ENCODE measurements around the gene CRADD.

CRADD gene

GRCh38 chr12:93812626-93813025 lies 135.5 kb downstream of the CRADD start:
- H3K4me3 ChIP-seq (ENCODE audit: low read depth in 1 of 5, low read length in 5 of 5) = no peak overlapping the region
- no peaks in the 10 kb centered on the region for H3K36me3 ChIP-seq (ENCODE audit: control insufficient read depth in 5 of 5, insufficient read depth in 5 of 5, low read length in 5 of 5)
- no peaks in the 10 kb centered on the region for H3K9me3 ChIP-seq (ENCODE audit: control insufficient read depth in 5 of 5, low read length in 5 of 5)
- no peaks in the 10 kb centered on the region for H3K27me3 ChIP-seq (ENCODE audit: control insufficient read depth in 5 of 5, insufficient read depth in 4 of 5, low read length in 5 of 5)
- H3K9ac ChIP-seq (ENCODE audit: low read length in 5 of 5) = no peak overlapping the region
- peak overlapping the region; percentile 92 for H3K27ac ChIP-seq (ENCODE audit: low read depth, low read length)
- peaks cover 13 to 31% (median 28%) of the 10 kb centered on the region in 5 donors for H3K4me1 ChIP-seq (ENCODE audit: control insufficient read depth in 5 of 5, insufficient read depth in 5 of 5, low read length in 5 of 5)

- Histone ChIP-seq H3K27me3 (ENCODE audit: control insufficient read depth in 5 of 5, insufficient read depth in 4 of 5, low read length in 5 of 5) (no peaks in the 10 kb centered on the region), H3K9ac (ENCODE audit: low read length in 5 of 5) (peak overlapping the region; percentile 11 to 53 (median 22)), H3K9me3 (ENCODE audit: control insufficient read depth in 5 of 5, low read length in 5 of 5) (no peaks in the 10 kb centered on the region), H3K4me3 (ENCODE audit: low read depth in 1 of 5, low read length in 5 of 5) (peak overlapping the region in 2 of 5 donors; percentile 4 to 14), H3K27ac (ENCODE audit: low read depth, low read length) (peak overlapping the region; percentile 92), H3K4me1 (ENCODE audit: control insufficient read depth in 5 of 5, insufficient read depth in 5 of 5, low read length in 5 of 5) (peaks cover 13 to 33% (median 29%) of the 10 kb centered on the region in 5 donors), H3K36me3 (ENCODE audit: control insufficient read depth in 5 of 5, insufficient read depth in 5 of 5, low read length in 5 of 5) (no peaks in the 10 kb centered on the region)
Measured at GRCh38 chr12:93813186-93813585, 136.0 kb downstream of the CRADD start.

- H3K4me3 ChIP-seq (ENCODE audit: low read depth in 1 of 5, low read length in 5 of 5) = peak overlapping the region in 4 of 5 donors; percentile 8 to 32 (median 16)
- H3K9me3 ChIP-seq (ENCODE audit: control insufficient read depth in 5 of 5, low read length in 5 of 5) = no peaks in the 10 kb centered on the region
- peaks cover 20 to 43% (median 39%) of the 10 kb centered on the region in 5 donors for H3K4me1 ChIP-seq (ENCODE audit: control insufficient read depth in 5 of 5, insufficient read depth in 5 of 5, low read length in 5 of 5)
Measured at GRCh38 chr12:93813972-93814821, 137.0 kb downstream of the CRADD start.

GRCh38 chr12:93818488-93819049 lies 141.4 kb downstream of the CRADD start:
- Histone ChIP-seq H3K27me3 (ENCODE audit: control insufficient read depth in 5 of 5, insufficient read depth in 4 of 5, low read length in 5 of 5) (no peaks in the 10 kb centered on the region), H3K9me3 (ENCODE audit: control insufficient read depth in 5 of 5, low read length in 5 of 5) (no peaks in the 10 kb centered on the region), H3K36me3 (ENCODE audit: control insufficient read depth in 5 of 5, insufficient read depth in 5 of 5, low read length in 5 of 5) (no peaks in the 10 kb centered on the region), H3K4me3 (ENCODE audit: low read depth in 1 of 5, low read length in 5 of 5) (no peak overlapping the region), H3K9ac (ENCODE audit: low read length in 5 of 5) (no peak overlapping the region), H3K27ac (ENCODE audit: low read depth, low read length) (peak overlapping the region; percentile 58), H3K4me1 (ENCODE audit: control insufficient read depth in 5 of 5, insufficient read depth in 5 of 5, low read length in 5 of 5) (peaks cover 14 to 37% (median 32%) of the 10 kb centered on the region in 5 donors)

More at GRCh38 chr12:93813972-93814821, 137.0 kb downstream of the CRADD start:
- Histone ChIP-seq H3K27me3 (ENCODE audit: control insufficient read depth in 5 of 5, insufficient read depth in 4 of 5, low read length in 5 of 5) (no peaks in the 10 kb centered on the region), H3K36me3 (ENCODE audit: control insufficient read depth in 5 of 5, insufficient read depth in 5 of 5, low read length in 5 of 5) (no peaks in the 10 kb centered on the region), H3K9ac (ENCODE audit: low read length in 5 of 5) (peak overlapping the region; percentile 11 to 83 (median 33)), H3K27ac (ENCODE audit: low read depth, low read length) (peak overlapping the region; percentile 92)

- H3K9ac ChIP-seq (ENCODE audit: low read length in 5 of 5) = no peak overlapping the region
Measured at GRCh38 chr12:93819050-93819491, 141.9 kb downstream of the CRADD start.

GRCh38 chr12:93823616-93824391 lies 146.6 kb downstream of the CRADD start:
- peaks cover 1 to 29% (median 18%) of the 10 kb centered on the region in 5 donors for H3K4me1 ChIP-seq (ENCODE audit: control insufficient read depth in 5 of 5, insufficient read depth in 5 of 5, low read length in 5 of 5)
- no peaks in the 10 kb centered on the region for H3K27me3 ChIP-seq (ENCODE audit: control insufficient read depth in 5 of 5, insufficient read depth in 4 of 5, low read length in 5 of 5)
- no peak overlapping the region for H3K27ac ChIP-seq (ENCODE audit: low read depth, low read length)
- no peak overlapping the region for H3K4me3 ChIP-seq (ENCODE audit: low read depth in 1 of 5, low read length in 5 of 5)
- no peaks in the 10 kb centered on the region for H3K36me3 ChIP-seq (ENCODE audit: control insufficient read depth in 5 of 5, insufficient read depth in 5 of 5, low read length in 5 of 5)
- H3K9me3 ChIP-seq (ENCODE audit: control insufficient read depth in 5 of 5, low read length in 5 of 5) = no peaks in the 10 kb centered on the region
- no peak overlapping the region for H3K9ac ChIP-seq (ENCODE audit: low read length in 5 of 5)

More at GRCh38 chr12:93819050-93819491, 141.9 kb downstream of the CRADD start:
- no peaks in the 10 kb centered on the region for H3K9me3 ChIP-seq (ENCODE audit: control insufficient read depth in 5 of 5, low read length in 5 of 5)
- H3K4me3 ChIP-seq (ENCODE audit: low read depth in 1 of 5, low read length in 5 of 5) = no peak overlapping the region
- H3K27me3 ChIP-seq (ENCODE audit: control insufficient read depth in 5 of 5, insufficient read depth in 4 of 5, low read length in 5 of 5) = no peaks in the 10 kb centered on the region
- no peaks in the 10 kb centered on the region for H3K36me3 ChIP-seq (ENCODE audit: control insufficient read depth in 5 of 5, insufficient read depth in 5 of 5, low read length in 5 of 5)
- H3K27ac ChIP-seq (ENCODE audit: low read depth, low read length) = peak overlapping the region; percentile 58
- H3K4me1 ChIP-seq (ENCODE audit: control insufficient read depth in 5 of 5, insufficient read depth in 5 of 5, low read length in 5 of 5) = peaks cover 11 to 34% (median 27%) of the 10 kb centered on the region in 5 donors

DNA sequence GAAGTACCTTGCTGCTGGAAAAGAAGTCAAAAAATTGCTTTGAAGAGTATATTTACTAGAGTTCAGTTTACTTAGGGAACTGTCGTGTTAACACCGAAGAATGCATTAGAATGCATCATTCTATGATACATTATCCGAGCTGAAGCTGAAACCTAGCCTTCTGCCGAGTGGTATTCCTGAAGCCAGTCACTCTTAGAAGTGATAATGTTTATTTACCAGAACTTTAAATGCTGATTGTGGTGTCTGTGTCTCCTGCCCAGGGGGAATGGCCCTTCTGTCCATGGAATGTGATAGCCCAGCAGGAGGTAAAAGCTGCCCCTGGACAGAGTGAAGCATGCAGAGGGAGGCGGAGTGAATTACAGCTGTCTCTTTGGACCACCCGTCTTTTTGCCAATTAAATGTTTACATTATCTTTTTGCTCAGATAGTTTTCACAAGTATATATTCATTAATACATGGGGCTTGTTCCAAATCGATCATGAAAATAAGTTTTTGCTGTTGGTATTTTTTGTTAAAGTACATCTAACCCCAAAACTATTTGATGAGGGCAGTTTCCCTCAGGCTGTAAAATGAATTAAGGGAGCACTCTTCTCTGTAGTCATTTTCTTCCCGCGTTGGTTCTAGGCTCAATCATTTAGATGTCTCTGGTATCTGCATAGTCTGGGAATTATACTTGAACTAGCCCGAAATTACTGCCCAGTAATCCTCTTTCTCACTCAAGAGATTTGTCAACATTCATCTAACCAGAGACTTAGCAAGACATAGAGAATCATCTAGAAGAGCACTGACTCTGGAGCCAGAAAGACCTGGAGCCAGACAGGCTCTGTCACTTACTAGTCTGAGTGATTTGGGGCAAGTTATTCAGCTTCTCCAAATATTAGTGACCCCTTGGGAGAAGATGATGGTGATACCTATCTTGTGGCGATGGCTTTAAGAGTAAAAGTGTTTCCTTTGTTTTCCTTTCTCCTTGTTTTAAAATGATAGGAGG lies 147.6 kb downstream of the CRADD start:
- Histone ChIP-seq H3K27ac (ENCODE audit: low read depth, low read length) (no peak overlapping the region), H3K36me3 (ENCODE audit: control insufficient read depth in 5 of 5, insufficient read depth in 5 of 5, low read length in 5 of 5) (no peaks in the 10 kb centered on the region), H3K27me3 (ENCODE audit: control insufficient read depth in 5 of 5, insufficient read depth in 4 of 5, low read length in 5 of 5) (no peaks in the 10 kb centered on the region), H3K4me3 (ENCODE audit: low read depth in 1 of 5, low read length in 5 of 5) (no peak overlapping the region), H3K9ac (ENCODE audit: low read length in 5 of 5) (no peak overlapping the region), H3K4me1 (ENCODE audit: control insufficient read depth in 5 of 5, insufficient read depth in 5 of 5, low read length in 5 of 5) (peaks cover 0 to 27% (median 9%) of the 10 kb centered on the region in 5 donors), H3K9me3 (ENCODE audit: control insufficient read depth in 5 of 5, low read length in 5 of 5) (no peaks in the 10 kb centered on the region)

GRCh38 chr12:93825501-93825888 lies 148.3 kb downstream of the CRADD start:
- H3K9ac ChIP-seq (ENCODE audit: low read length in 5 of 5) = no peak overlapping the region
- no peak overlapping the region for H3K27ac ChIP-seq (ENCODE audit: low read depth, low read length)
- no peaks in the 10 kb centered on the region for H3K36me3 ChIP-seq (ENCODE audit: control insufficient read depth in 5 of 5, insufficient read depth in 5 of 5, low read length in 5 of 5)
- H3K27me3 ChIP-seq (ENCODE audit: control insufficient read depth in 5 of 5, insufficient read depth in 4 of 5, low read length in 5 of 5) = no peaks in the 10 kb centered on the region
- no peaks in the 10 kb centered on the region for H3K9me3 ChIP-seq (ENCODE audit: control insufficient read depth in 5 of 5, low read length in 5 of 5)
- no peak overlapping the region for H3K4me3 ChIP-seq (ENCODE audit: low read depth in 1 of 5, low read length in 5 of 5)
- peaks cover 0 to 27% (median 9%) of the 10 kb centered on the region in 5 donors for H3K4me1 ChIP-seq (ENCODE audit: control insufficient read depth in 5 of 5, insufficient read depth in 5 of 5, low read length in 5 of 5)

GRCh38 chr12:93825931-93826555 lies 148.9 kb downstream of the CRADD start:
- Histone ChIP-seq H3K9ac (ENCODE audit: low read length in 5 of 5) (no peak overlapping the region), H3K4me1 (ENCODE audit: control insufficient read depth in 5 of 5, insufficient read depth in 5 of 5, low read length in 5 of 5) (peaks cover 0 to 27% (median 9%) of the 10 kb centered on the region in 5 donors), H3K27ac (ENCODE audit: low read depth, low read length) (no peak overlapping the region), H3K27me3 (ENCODE audit: control insufficient read depth in 5 of 5, insufficient read depth in 4 of 5, low read length in 5 of 5) (no peaks in the 10 kb centered on the region), H3K9me3 (ENCODE audit: control insufficient read depth in 5 of 5, low read length in 5 of 5) (no peaks in the 10 kb centered on the region), H3K4me3 (ENCODE audit: low read depth in 1 of 5, low read length in 5 of 5) (no peak overlapping the region), H3K36me3 (ENCODE audit: control insufficient read depth in 5 of 5, insufficient read depth in 5 of 5, low read length in 5 of 5) (no peaks in the 10 kb centered on the region)
